Transverse colon (tissue), 4 donors: ENCODE data around the gene RSPH9. TPM values are rescaled to one million over a fixed set of nuclear protein-coding genes. Genes with fewer than 3 reads are reported as not detected.
A peak's percentile ranks its signal among the peaks of the same experiment; 100 is the strongest.
"Not testable (repeated sequence)": the region's sequence is repeated elsewhere in the genome, so short reads cannot be mapped to it uniquely, and the experiment has no call there.

Experiments
- DNase-seq: peaks from one replicate; pipeline ENCODE4 v3.0.0-alpha.2; 2019
- H3K27ac ChIP-seq, 4 donors: fragments of 200-600 bp; sonication (generic); 2 replicates each; pipeline ENCODE4 v1.5.1; 2016 to 2018; ENCODE audit warnings: inconsistent platforms in 4 of 4
- H3K27me3 ChIP-seq: fragments of 200-600 bp; sonication (generic); 2 replicates; pipeline ENCODE4 v1.5.1; 2017; ENCODE audit warnings: inconsistent platforms
- H3K36me3 ChIP-seq, 4 donors: fragments of 200-600 bp; sonication (generic); 2 replicates each; pipeline ENCODE4 v1.5.1; 2017 to 2019; ENCODE audit warnings: inconsistent platforms in 4 of 4
- H3K4me1 ChIP-seq, 4 donors: fragments of 200-600 bp; sonication (generic); 2 replicates each; pipeline ENCODE4 v1.5.1; 2017 to 2020; ENCODE audit warnings: inconsistent platforms in 4 of 4
- H3K4me3 ChIP-seq, 4 donors: fragments of 200-600 bp; sonication (generic); 1 replicate in 1 of 4; 2 replicates in 3 of 4; pipeline versions ENCODE4 v1.5.1 to v1.6.1; 2017 to 2019; ENCODE audit warnings: inconsistent platforms in 4 of 4
- H3K9me3 ChIP-seq, 2 donors: fragments of 200-600 bp; sonication (generic); 2 replicates each; pipeline ENCODE4 v1.5.1; 2017 to 2019; ENCODE audit warnings: inconsistent platforms in 2 of 2
- CTCF ChIP-seq, 5 experiments: fragments of 200-600 bp in 3 of 5; fragments of 450-650 bp in 2 of 5; sonication (generic) in 3 of 5; IDR thresholded peaks; 1 replicate in 2 of 5; 2 replicates in 3 of 5; pipeline ENCODE4 v1.5.1; 2016 to 2017; ENCODE audit warnings: antibody characterized with exemption in 5 of 5, inconsistent platforms in 3 of 5, mild to moderate bottlenecking in 2 of 5, moderate library complexity in 1 of 5
- EP300 ChIP-seq: sonication (generic); formaldehyde crosslinking; IDR thresholded peaks from one replicate; pipeline ENCODE4 v1.6.1; 2017; ENCODE audit warnings: antibody characterized with exemption, low read depth
- POLR2A ChIP-seq: fragments of 450-650 bp; IDR thresholded peaks from one replicate; pipeline ENCODE4 v1.6.1; 2016; ENCODE audit warnings: antibody characterized with exemption, mild to moderate bottlenecking, moderate library complexity
- POLR2AphosphoS5 ChIP-seq, 3 donors: sonication (generic); formaldehyde crosslinking; IDR thresholded peaks; one replicate each; pipeline ENCODE4 v1.6.1; 2016; ENCODE audit warnings: antibody characterized with exemption in 3 of 3
- WGBS, 2 donors: methylation state at CpG; one replicate each; pipeline ENCODE4 v1.1.5; 2018; ENCODE audit warnings: low coverage in 1 of 2; 5-methylcytosine and 5-hydroxymethylcytosine counted together
- in situ Hi-C, 4 donors: fragments of 200-750 bp; cut with MboI; loops; one replicate each; pipeline versions ENCODE4 v1.15.0 to v1.15.1; 2017; ENCODE audit warnings: low sequenced_read_pairs in 3 of 4, low pct_ligation_motif_present in 1 of 4, low pct_unique_long_range_greater_than_20kb in 1 of 4
- intact Hi-C: fragments of 100-400 bp; cut with DNase I; formaldehyde crosslinking; loops from one replicate; pipeline ENCODE4 v1.15.1; 2023; ENCODE audit warnings: low total_unique reads
- total RNA-seq, 4 donors: library from RNA; depleted of rRNA; stranded (reverse); fragments of >200 nt; gene quantifications; one replicate each; pipeline ENCODE4 v1.1.0, GENCODE V29; 2016

RSPH9 gene
- total RNA-seq, 4 donors from 2014 or later = not detected

- in situ Hi-C loops = no loop called here
- Histone ChIP-seq H3K9me3 (no peaks in the 10 kb centered on the region), H3K27me3 (no peaks in the 10 kb centered on the region), H3K4me3 (no peak overlapping the region), H3K36me3 (no peaks in the 10 kb centered on the region), H3K27ac (peak overlapping the region in 3 of 4 donors; percentile 97 to 100 (median 100)), H3K4me1 (peaks cover 14 to 38% (median 27%) of the 10 kb centered on the region in 4 donors)
- 89% methylated on average over 1 of the region's 1 CpG; no CpG with 5 or more reads in 1 of the 2 donors for WGBS, 2 donors
- TF ChIP-seq CTCF (IDR thresholded peaks at IDR 0.05) (no peak), EP300 (no peak), POLR2AphosphoS5 (IDR thresholded peaks at IDR 0.05) (no peak), POLR2A (no peak)
- no peak for DNase-seq
- intact Hi-C loops = no loop called here
Observed at GRCh38 chr6:43630980-43631619, 13.7 kb upstream of the RSPH9 start.

GRCh38 chr6:43633002-43633401 is 11.8 kb upstream of the RSPH9 start:
- 80 to 87% methylated on average over 5 to 7 of the region's 7 CpGs for WGBS, 2 donors

GRCh38 chr6:43634702-43635303 is 10.0 kb upstream of the RSPH9 start:
- DNase-seq = no peak
- H3K27ac ChIP-seq = peak overlapping the region; percentile 87 to 91 (median 90)
- WGBS, 2 donors = 72 to 80% methylated on average over 9 of the region's 9 CpGs
- in situ Hi-C loops (no loop called here), intact Hi-C loops (no loop called here)
- peaks cover 26 to 52% (median 39%) of the 10 kb centered on the region in 4 donors for H3K4me1 ChIP-seq
- peak overlapping the region in 1 of 4 donors; percentile 97 for H3K4me3 ChIP-seq
- H3K9me3 ChIP-seq = no peaks in the 10 kb centered on the region
- H3K27me3 ChIP-seq = no peaks in the 10 kb centered on the region
- H3K36me3 ChIP-seq = peaks cover 0 to 2% (median under 1%) of the 10 kb centered on the region in 4 donors
- TF ChIP-seq POLR2A (no peak), CTCF (IDR thresholded peaks at IDR 0.05) (no peak), EP300 (no peak), POLR2AphosphoS5 (IDR thresholded peaks at IDR 0.05) (no peak)

More at GRCh38 chr6:43633002-43633401, 11.8 kb upstream of the RSPH9 start:
- H3K4me3 ChIP-seq, H3K36me3 ChIP-seq, H3K27me3 ChIP-seq, DNase-seq, H3K27ac ChIP-seq, in situ Hi-C loops, H3K9me3 ChIP-seq, intact Hi-C loops: not testable (repeated sequence)
- peaks cover 23 to 42% (median 33%) of the 10 kb centered on the region in 4 donors for H3K4me1 ChIP-seq

GRCh38 chr6:43635387-43636307 is 9.2 kb upstream of the RSPH9 start, which contains the start of gene MAD2L1BP:
Gene MAD2L1BP (plus strand): TSS chr6:43635840. CDS start chr6:43635876, 36 bp downstream.
- TF ChIP-seq EP300 = no peak
- peak; percentile 94 to 95 (median 94) for TF ChIP-seq POLR2AphosphoS5 (IDR thresholded peaks at IDR 0.05)
- no peak for TF ChIP-seq CTCF (IDR thresholded peaks at IDR 0.05)
- TF ChIP-seq POLR2A = peak; percentile 92
- in situ Hi-C loops = no loop called here
- H3K4me3 ChIP-seq = peak within 1 kb of the TSS; percentile 75 to 97 (median 86)

More at GRCh38 chr6:43635387-43636307, 9.2 kb upstream of the RSPH9 start, which contains the start of gene MAD2L1BP:
- H3K9me3 ChIP-seq = no peaks in the 10 kb centered on the region
- peaks cover 20 to 46% (median 33%) of the 10 kb centered on the region in 4 donors for H3K4me1 ChIP-seq
- WGBS, 2 donors = 5% methylated on average over 48 of the region's 48 CpGs; no CpG with 5 or more reads in 1 of the 2 donors
- no peaks in the 10 kb centered on the region for H3K27me3 ChIP-seq
- intact Hi-C loops = no loop called here
- H3K36me3 ChIP-seq = peaks cover 0 to 10% (median 4%) of the 10 kb centered on the region in 4 donors
- peak; percentile 91 for DNase-seq
- H3K27ac ChIP-seq = peak within 1 kb of the TSS; percentile 87 to 91 (median 90)
